PC-3 (cell line): ENCODE measurements around the gene PROKR1.

ENCODE experiments used
- CTCF ChIP-seq: fragments of 300-600 bp; sonication (generic); conservative IDR thresholded peaks from 2 replicates; pipeline ENCODE4 v1.5.1; 2017; ENCODE audit warnings: antibody characterized with exemption, low read depth, mild to moderate bottlenecking, low read length
- EZH2 ChIP-seq: fragments of 300-600 bp; sonication (generic); IDR thresholded peaks from one replicate; pipeline ENCODE4 v1.6.1; 2017; ENCODE audit warnings: antibody characterized with exemption, mild to moderate bottlenecking, low read length; ENCODE audit not compliant: unreplicated experiment

- TF ChIP-seq EZH2 (no peak), CTCF (no peak)
Observed at GRCh38 chr2:68660658-68661057, 17.3 kb downstream of the PROKR1 start.
